Thyroid gland (tissue), 4 donors: ENCODE data around the gene RPH3AL.

Source experiments
- CTCF ChIP-seq, 6 experiments: fragments of 200-600 bp in 3 of 6; fragments of 450-650 bp in 3 of 6; sonication (generic) in 3 of 6; IDR thresholded peaks; one replicate each; pipeline ENCODE4 v1.5.1; 2016 to 2019; ENCODE audit warnings: antibody characterized with exemption in 6 of 6, mild to moderate bottlenecking in 2 of 6, inconsistent platforms in 1 of 6, moderate library complexity in 1 of 6
- POLR2A ChIP-seq, 2 donors: fragments of 450-650 bp; IDR thresholded peaks; one replicate each; pipeline ENCODE4 v1.6.1; 2017; ENCODE audit warnings: antibody characterized with exemption in 2 of 2, mild to moderate bottlenecking in 2 of 2, moderate library complexity in 1 of 2

- no peak for TF ChIP-seq CTCF (IDR thresholded peaks at IDR 0.05)
- TF ChIP-seq POLR2A (IDR thresholded peaks at IDR 0.05) = no peak
These were observed 137.7 kb downstream of the RPH3AL start for GRCh38 chr17:214881-215331.
